AG04449 (cell line): ENCODE data around the gene SIAH3.

ENCODE experiments used
- CTCF ChIA-PET: fragments of 350-600 bp; formaldehyde crosslinking; extraction: SDS; loops from one replicate; lab custom pipeline; 2021; ENCODE audit warnings: antibody characterized with exemption; lab: Yijun Ruan, JAX
- POLR2A ChIA-PET: fragments of 400-600, 350-600 bp; formaldehyde crosslinking; extraction: SDS; loops from one replicate; lab custom pipeline; 2020; ENCODE audit warnings: antibody characterized with exemption, inconsistent platforms; lab: Yijun Ruan, JAX
- DNase-seq: peaks from one replicate; pipeline ENCODE4 v3.0.0-alpha.2; 2010; ENCODE audit warnings: low read depth, low spot score
- H3K4me3 ChIP-seq: 2 replicates; pipeline ENCODE4 v1.5.1; 2011; ENCODE audit warnings: low read depth, mild to moderate bottlenecking, control low read depth, low read length
- TF ChIP-seq, protein P1 (sequence below): IDR thresholded peaks from one replicate; pipeline ENCODE4 v1.5.1; 2011; ENCODE audit warnings: mild to moderate bottlenecking, moderate library complexity, low read length, control low read depth, inconsistent platforms; ENCODE audit not compliant: insufficient read depth; ENCODE audit errors: missing control alignments

Gene SIAH3

DNA sequence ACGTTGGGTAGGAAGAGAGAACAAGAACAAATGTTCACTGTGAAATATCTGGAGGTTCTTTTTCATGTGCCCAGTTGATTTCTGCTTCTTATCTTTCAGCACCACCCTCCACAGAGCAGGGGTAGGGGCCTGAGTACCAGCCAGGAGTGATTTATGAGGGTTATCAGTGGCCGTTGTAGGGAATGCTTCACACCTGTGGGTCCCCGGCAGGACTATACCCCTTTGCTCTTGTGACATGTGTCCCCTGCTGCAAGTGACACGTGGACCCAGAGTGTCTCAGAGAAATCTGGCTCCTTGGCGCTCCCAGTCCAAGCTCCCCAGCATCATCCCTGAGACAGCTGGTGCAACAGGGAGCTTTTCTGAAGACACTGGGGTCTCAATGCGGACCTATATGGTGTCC lies 29.7 kb downstream of the SIAH3 start:
- no peak overlapping the region for H3K4me3 ChIP-seq
- CTCF ChIA-PET, result no interaction called here
- POLR2A ChIA-PET, result no interaction called here
- no peak for DNase-seq
- TF ChIP-seq, protein P1, sequence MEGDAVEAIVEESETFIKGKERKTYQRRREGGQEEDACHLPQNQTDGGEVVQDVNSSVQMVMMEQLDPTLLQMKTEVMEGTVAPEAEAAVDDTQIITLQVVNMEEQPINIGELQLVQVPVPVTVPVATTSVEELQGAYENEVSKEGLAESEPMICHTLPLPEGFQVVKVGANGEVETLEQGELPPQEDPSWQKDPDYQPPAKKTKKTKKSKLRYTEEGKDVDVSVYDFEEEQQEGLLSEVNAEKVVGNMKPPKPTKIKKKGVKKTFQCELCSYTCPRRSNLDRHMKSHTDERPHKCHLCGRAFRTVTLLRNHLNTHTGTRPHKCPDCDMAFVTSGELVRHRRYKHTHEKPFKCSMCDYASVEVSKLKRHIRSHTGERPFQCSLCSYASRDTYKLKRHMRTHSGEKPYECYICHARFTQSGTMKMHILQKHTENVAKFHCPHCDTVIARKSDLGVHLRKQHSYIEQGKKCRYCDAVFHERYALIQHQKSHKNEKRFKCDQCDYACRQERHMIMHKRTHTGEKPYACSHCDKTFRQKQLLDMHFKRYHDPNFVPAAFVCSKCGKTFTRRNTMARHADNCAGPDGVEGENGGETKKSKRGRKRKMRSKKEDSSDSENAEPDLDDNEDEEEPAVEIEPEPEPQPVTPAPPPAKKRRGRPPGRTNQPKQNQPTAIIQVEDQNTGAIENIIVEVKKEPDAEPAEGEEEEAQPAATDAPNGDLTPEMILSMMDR, result no peak

DNA sequence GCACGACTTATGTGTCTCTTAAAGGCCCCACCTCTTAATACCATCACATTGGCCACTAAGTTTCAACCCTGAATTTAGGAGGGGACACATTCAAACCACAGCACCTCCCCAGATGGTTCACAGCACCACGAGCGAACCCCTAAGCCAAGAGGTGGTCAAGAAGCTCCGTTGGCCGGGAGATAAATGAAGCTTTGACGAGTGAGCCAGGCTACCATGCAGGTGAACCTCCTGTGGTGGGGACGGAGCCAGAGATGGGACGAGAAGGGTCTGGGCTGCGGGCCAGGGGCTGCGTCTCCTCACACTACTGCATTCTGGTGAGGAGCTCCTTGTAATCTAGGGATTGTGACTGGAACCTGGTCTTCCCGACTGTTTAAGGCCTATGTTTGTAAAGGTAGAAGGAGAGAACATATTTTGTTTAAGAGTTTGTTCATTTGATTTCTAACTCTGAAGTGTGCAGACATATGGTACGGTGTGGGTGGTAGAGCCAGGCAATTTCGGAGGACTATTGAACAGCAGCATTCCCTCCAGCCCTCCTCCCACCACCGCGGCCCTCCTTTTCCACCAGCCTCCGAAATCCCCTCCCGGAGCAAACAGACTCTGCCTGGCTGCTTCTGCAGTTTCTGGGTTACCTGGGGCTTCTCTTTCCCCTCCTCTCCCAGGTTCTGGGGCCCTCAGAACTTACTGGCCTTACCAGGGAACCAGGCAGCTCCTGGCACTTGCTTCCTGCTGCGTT lies 31.3 kb downstream of the SIAH3 start:
- no peak for DNase-seq
- CTCF ChIA-PET, result no interaction called here
- H3K4me3 ChIP-seq, result no peak overlapping the region
- TF ChIP-seq, protein P1, result no peak
- POLR2A ChIA-PET, result no interaction called here

DNA sequence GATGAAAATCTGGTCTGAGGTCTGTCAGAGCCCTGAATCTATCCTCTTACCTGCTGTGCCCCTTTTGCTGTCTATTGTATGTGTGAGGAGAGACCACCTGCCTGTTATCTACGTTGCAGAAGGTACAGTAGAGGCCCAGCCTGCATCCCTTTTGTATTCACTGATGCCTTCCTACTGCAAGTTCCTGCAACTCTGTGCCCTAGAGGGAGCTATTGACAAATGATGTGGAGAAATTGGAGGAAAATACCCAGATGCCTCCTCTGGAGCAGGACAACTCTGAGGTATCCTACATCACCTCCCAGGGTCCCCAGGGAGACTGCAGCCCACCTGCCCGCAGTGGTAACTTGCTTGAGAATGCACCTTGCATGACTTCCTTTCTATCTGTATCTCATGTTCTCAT lies 33.7 kb downstream of the SIAH3 start:
- DNase-seq, result no peak
- CTCF ChIA-PET, result no interaction called here
- no peak overlapping the region for H3K4me3 ChIP-seq
- TF ChIP-seq, protein P1, result no peak
- POLR2A ChIA-PET, result no interaction called here

DNA sequence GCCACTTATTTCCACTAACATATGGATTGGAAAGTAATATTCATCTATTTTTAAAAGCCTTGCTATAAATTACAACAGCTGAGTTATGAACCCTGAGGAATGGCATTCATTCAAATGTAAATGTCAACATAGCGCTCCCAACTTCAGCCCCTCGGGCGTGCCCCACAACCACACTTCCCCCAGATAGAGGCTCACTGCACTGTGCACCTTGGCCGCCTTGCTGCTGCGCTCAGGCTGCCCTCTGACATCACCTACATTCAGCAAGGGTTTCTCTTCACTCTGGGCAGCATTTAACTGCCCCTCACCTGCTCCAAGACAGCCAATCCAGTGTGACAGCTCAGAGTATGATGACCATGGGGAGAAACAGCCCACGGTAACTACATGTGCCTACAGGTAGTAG lies 35.1 kb downstream of the SIAH3 start:
- TF ChIP-seq, protein P1, result no peak
- ChIA-PET CTCF (no interaction called here), POLR2A (no interaction called here)
- no peak for DNase-seq
- no peak overlapping the region for H3K4me3 ChIP-seq

DNA sequence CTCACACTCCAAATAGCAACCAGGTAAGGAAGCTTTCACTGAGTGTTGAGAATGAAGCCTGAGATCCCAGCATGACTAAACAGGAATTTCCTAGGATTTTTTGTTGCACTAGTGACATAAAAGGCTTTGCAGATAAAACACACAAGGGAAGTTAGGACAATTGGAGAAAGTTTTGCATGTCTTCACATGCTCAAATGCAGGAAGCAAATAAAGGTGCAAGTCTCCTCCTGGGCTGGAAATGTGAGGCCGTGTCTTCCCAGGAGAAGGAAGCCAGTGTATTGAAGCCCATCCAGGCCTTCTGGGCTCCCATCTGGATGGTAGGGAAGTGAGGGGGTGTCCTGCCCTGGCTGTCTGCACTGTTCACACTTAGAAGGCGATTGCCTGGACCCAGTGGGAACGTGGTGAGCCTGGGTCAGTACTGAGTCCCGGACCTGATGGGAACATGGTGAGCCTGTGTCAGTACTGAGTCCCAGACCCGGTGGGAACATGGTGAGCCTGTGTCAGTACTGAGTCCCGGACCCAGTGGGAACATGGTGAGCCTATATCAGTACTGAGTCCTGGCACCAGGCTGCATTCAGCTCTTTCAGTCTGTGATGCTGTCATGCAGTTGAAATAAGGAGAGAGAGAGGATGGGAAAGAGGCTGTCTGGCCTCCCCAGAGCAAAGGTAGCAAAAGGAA lies 38.7 kb downstream of the SIAH3 start:
- no peak overlapping the region for H3K4me3 ChIP-seq
- POLR2A ChIA-PET, result no interaction called here
- CTCF ChIA-PET, result interaction anchor here (1.3 kb wide), 1 partner anchor 314 kb away, joined by 3 read pairs; no protein-coding TSS in a partner anchor
- TF ChIP-seq, protein P1, result no peak
- DNase-seq, result no peak
